Stomach smooth muscle (tissue), 2 donors: Measurements from ENCODE around the gene GMPR.

Experiments
- H3K27ac ChIP-seq: one replicate; pipeline ENCODE4 v1.7.0; 2013; ENCODE audit warnings: mild to moderate bottlenecking, low read length, inconsistent platforms
- H3K27me3 ChIP-seq, 2 donors: one replicate each; pipeline ENCODE4 v1.7.0; 2013; ENCODE audit warnings: low read length in 2 of 2; ENCODE audit not compliant: insufficient read depth in 2 of 2, control insufficient read depth in 1 of 2
- H3K36me3 ChIP-seq, 2 donors: one replicate each; pipeline ENCODE4 v1.7.0; 2013; ENCODE audit warnings: low read length in 2 of 2; ENCODE audit not compliant: control insufficient read depth in 2 of 2, insufficient read depth in 2 of 2
- H3K4me1 ChIP-seq: one replicate; pipeline ENCODE4 v1.7.0; 2013; ENCODE audit warnings: low read length; ENCODE audit not compliant: control insufficient read depth, insufficient read depth
- H3K4me3 ChIP-seq, 2 donors: one replicate each; pipeline ENCODE4 v1.7.0; 2013; ENCODE audit warnings: low read length in 2 of 2
- H3K9ac ChIP-seq, 2 donors: one replicate each; pipeline ENCODE4 v1.7.0; 2013; ENCODE audit warnings: low read length in 2 of 2, mild to moderate bottlenecking in 1 of 2
- H3K9me3 ChIP-seq, 2 donors: one replicate each; pipeline ENCODE4 v1.7.0; 2013; ENCODE audit warnings: low read length in 2 of 2; ENCODE audit not compliant: control insufficient read depth in 2 of 2
- donor health status: healthy.
- donor health status: Pancreatic carcinoma.

GMPR gene

GRCh38 chr6:16238057-16238962, at the start of gene GMPR:
GMPR (plus strand) TSS chr6:16238587; CDS start chr6:16238694, 107 bp downstream.
- Histone ChIP-seq H3K9ac (peak within 1 kb of the TSS; percentile 68 to 86), H3K4me1 (peaks cover 42% of the 10 kb centered on the region), H3K27me3 (no peaks in the 10 kb centered on the region), H3K27ac (peak within 1 kb of the TSS; percentile 85), H3K9me3 (no peaks in the 10 kb centered on the region), H3K4me3 (peak within 1 kb of the TSS; percentile 69 to 86), H3K36me3 (peaks cover 0 to 2% of the 10 kb centered on the region in 2 donors)

GRCh38 chr6:16190214-16190613, 48.2 kb upstream of the GMPR start:
- H3K9me3 ChIP-seq, result no peaks in the 10 kb centered on the region
- H3K9ac ChIP-seq, result no peak overlapping the region
- H3K36me3 ChIP-seq, result no peaks in the 10 kb centered on the region
- H3K27me3 ChIP-seq, result no peaks in the 10 kb centered on the region
- H3K4me3 ChIP-seq, result no peak overlapping the region
- no peaks in the 10 kb centered on the region for H3K4me1 ChIP-seq
- H3K27ac ChIP-seq, result no peak overlapping the region

GRCh38 chr6:16196260-16196983, 42.0 kb upstream of the GMPR start:
- Histone ChIP-seq H3K4me1 (no peaks in the 10 kb centered on the region), H3K9ac (no peak overlapping the region), H3K9me3 (no peaks in the 10 kb centered on the region), H3K36me3 (no peaks in the 10 kb centered on the region), H3K27ac (no peak overlapping the region), H3K4me3 (no peak overlapping the region), H3K27me3 (peaks cover 0 to 2% of the 10 kb centered on the region in 2 donors)

- no peak overlapping the region for H3K27ac ChIP-seq
- H3K4me1 ChIP-seq, result no peaks in the 10 kb centered on the region
- no peaks in the 10 kb centered on the region for H3K36me3 ChIP-seq
- H3K4me3 ChIP-seq, result no peak overlapping the region
- no peaks in the 10 kb centered on the region for H3K9me3 ChIP-seq
- no peak overlapping the region for H3K9ac ChIP-seq
- peaks cover 0 to 2% of the 10 kb centered on the region in 2 donors for H3K27me3 ChIP-seq
Measured at GRCh38 chr6:16196984-16197546, 41.3 kb upstream of the GMPR start.

GRCh38 chr6:16198061-16198705, 40.2 kb upstream of the GMPR start:
- H3K36me3 ChIP-seq, result no peaks in the 10 kb centered on the region
- H3K4me3 ChIP-seq, result no peak overlapping the region
- H3K27ac ChIP-seq, result no peak overlapping the region
- H3K9ac ChIP-seq, result no peak overlapping the region
- no peaks in the 10 kb centered on the region for H3K4me1 ChIP-seq
- H3K27me3 ChIP-seq, result peaks cover 0 to 2% of the 10 kb centered on the region in 2 donors
- no peaks in the 10 kb centered on the region for H3K9me3 ChIP-seq

- H3K27ac ChIP-seq, result no peak overlapping the region
- H3K27me3 ChIP-seq, result peaks cover 0 to 2% of the 10 kb centered on the region in 2 donors
- peak overlapping the region in 1 of 2 donors; percentile 47 for H3K4me3 ChIP-seq
- H3K9ac ChIP-seq, result peak overlapping the region in 1 of 2 donors; percentile 29
- H3K4me1 ChIP-seq, result no peaks in the 10 kb centered on the region
- H3K9me3 ChIP-seq, result no peaks in the 10 kb centered on the region
- H3K36me3 ChIP-seq, result no peaks in the 10 kb centered on the region
Measured at GRCh38 chr6:16199804-16200203, 38.6 kb upstream of the GMPR start.

- Histone ChIP-seq H3K4me1 (no peaks in the 10 kb centered on the region), H3K9ac (no peak overlapping the region), H3K4me3 (peak overlapping the region in 1 of 2 donors; percentile 47), H3K9me3 (no peaks in the 10 kb centered on the region), H3K36me3 (no peaks in the 10 kb centered on the region), H3K27ac (no peak overlapping the region), H3K27me3 (peaks cover 0 to 2% of the 10 kb centered on the region in 2 donors)
Measured at GRCh38 chr6:16200321-16200883, 38.0 kb upstream of the GMPR start.

GRCh38 chr6:16201706-16202105, 36.7 kb upstream of the GMPR start:
- Histone ChIP-seq H3K4me1 (no peaks in the 10 kb centered on the region), H3K9me3 (no peaks in the 10 kb centered on the region), H3K27ac (no peak overlapping the region), H3K27me3 (peaks cover 0 to 2% of the 10 kb centered on the region in 2 donors), H3K36me3 (no peaks in the 10 kb centered on the region), H3K9ac (no peak overlapping the region), H3K4me3 (no peak overlapping the region)

- no peak overlapping the region for H3K4me3 ChIP-seq
- H3K36me3 ChIP-seq, result no peaks in the 10 kb centered on the region
- no peaks in the 10 kb centered on the region for H3K9me3 ChIP-seq
- no peak overlapping the region for H3K9ac ChIP-seq
- H3K27me3 ChIP-seq, result no peaks in the 10 kb centered on the region
- no peak overlapping the region for H3K27ac ChIP-seq
- H3K4me1 ChIP-seq, result no peaks in the 10 kb centered on the region
Measured at GRCh38 chr6:16204653-16205376, 33.6 kb upstream of the GMPR start.
